H1 (cell line): ENCODE measurements around the gene INF2. TPM values are rescaled to one million over a fixed set of nuclear protein-coding genes. Genes with fewer than 3 reads are reported as not detected.

Source experiments
- CTCF ChIA-PET: fragments of 300-600 bp; sonication (Branson Sonifier 250); formaldehyde crosslinking; loops from one replicate; lab custom pipeline; 2021; ENCODE audit not compliant: partially characterized antibody; lab: Charles Lee
- POLR2A ChIA-PET: fragments of 300-600 bp; sonication (Branson Sonifier 250); formaldehyde crosslinking; loops from one replicate; lab custom pipeline; 2021; ENCODE audit warnings: inconsistent platforms; ENCODE audit not compliant: partially characterized antibody; lab: Charles Lee
- DNase-seq, 2 experiments: peaks; one replicate each; pipeline versions ENCODE4 v3.0.0 to v3.0.0-alpha.2; 2010 to 2022; ENCODE audit warnings: low spot score in 2 of 2, low read depth in 1 of 2, mixed read lengths in 1 of 2
- FAIRE-seq: peaks from 2 replicates; lab custom pipeline; 2011; peaks lifted over from hg19 to GRCh38; lab: Jason Lieb, UNC
- H2AFZ ChIP-seq: 2 replicates; pipeline ENCODE4 v1.8.1; 2012; ENCODE audit warnings: low read length, inconsistent platforms
- H2AK5ac ChIP-seq: 2 replicates; pipeline ENCODE4 v1.6.1; 2013; ENCODE audit warnings: low read depth, low read length
- H2BK120ac ChIP-seq: replicated peaks from 2 replicates; pipeline ENCODE3; 2013; ENCODE audit warnings: low read depth, low read length, inconsistent platforms
- H2BK12ac ChIP-seq: 2 replicates; pipeline ENCODE4 v1.6.1; 2013; ENCODE audit warnings: low read depth, low read length
- H2BK15ac ChIP-seq: 2 replicates; pipeline ENCODE4 v1.6.1; 2013; ENCODE audit warnings: low read length
- H2BK20ac ChIP-seq: 2 replicates; pipeline ENCODE4 v1.6.1; 2013; ENCODE audit warnings: low read length
- H2BK5ac ChIP-seq: 2 replicates; pipeline ENCODE4 v1.6.1; 2013; ENCODE audit warnings: low read depth, low read length
- H3K14ac ChIP-seq: 2 replicates; pipeline ENCODE4 v1.6.1; 2013; ENCODE audit warnings: inconsistent platforms; ENCODE audit not compliant: insufficient read length
- H3K18ac ChIP-seq: 2 replicates; pipeline ENCODE4 v1.6.1; 2013; ENCODE audit warnings: low read length; ENCODE audit errors: extremely low read depth
- H3K23ac ChIP-seq: 2 replicates; pipeline ENCODE4 v1.6.1; 2013; ENCODE audit warnings: inconsistent platforms; ENCODE audit not compliant: insufficient read length
- H3K23me2 ChIP-seq: 2 replicates; pipeline ENCODE4 v1.6.1; 2013; ENCODE audit warnings: low read depth, low read length
- H3K27ac ChIP-seq: 2 replicates; pipeline ENCODE4 v1.6.1; 2011; ENCODE audit warnings: low read depth, low read length, inconsistent platforms
- H3K27me3 ChIP-seq, 4 experiments: replicated peaks in 1 of 4; 1 replicate in 1 of 4; 2 replicates in 3 of 4; pipeline versions ENCODE4 v1.6.1 to v1.8.1; 2011 to 2013; ENCODE audit warnings: low read length in 3 of 4, mild to moderate bottlenecking in 3 of 4, inconsistent platforms in 2 of 4, mixed read lengths in 2 of 4, moderate library complexity in 1 of 4; ENCODE audit not compliant: control insufficient read depth in 3 of 4, insufficient read depth in 3 of 4; ENCODE audit errors: extremely low read depth in 1 of 4
- H3K36me3 ChIP-seq, 4 experiments: 2 replicates each; pipeline versions ENCODE4 v1.6.1 to v1.8.1; 2011 to 2013; ENCODE audit warnings: mild to moderate bottlenecking in 4 of 4, low read length in 3 of 4, moderate library complexity in 2 of 4, control low read depth in 1 of 4, inconsistent platforms in 1 of 4; ENCODE audit not compliant: insufficient read depth in 4 of 4, control insufficient read depth in 2 of 4
- H3K4ac ChIP-seq: replicated peaks from 2 replicates; pipeline ENCODE3; 2013; ENCODE audit warnings: low read length, low read depth, mixed read lengths, inconsistent platforms; ENCODE audit not compliant: insufficient read length
- H3K4me1 ChIP-seq, 4 experiments: replicated peaks in 1 of 4; 1 replicate in 1 of 4; 2 replicates in 3 of 4; pipeline versions ENCODE4 v1.6.1 to v1.8.1; 2011 to 2013; ENCODE audit warnings: low read length in 3 of 4, inconsistent platforms in 2 of 4, mixed read lengths in 1 of 4; ENCODE audit not compliant: insufficient read depth in 4 of 4, control insufficient read depth in 3 of 4
- H3K4me2 ChIP-seq, 2 experiments: 2 replicates each; pipeline versions ENCODE4 v1.6.1 to v1.8.1; 2011 to 2013; ENCODE audit warnings: low read depth in 2 of 2, low read length in 2 of 2, control low read depth in 1 of 2, inconsistent platforms in 1 of 2, mild to moderate bottlenecking in 1 of 2; ENCODE audit not compliant: insufficient read depth in 1 of 2
- H3K4me3 ChIP-seq, 4 experiments: fragments of 200-600, 300-600 bp in 1 of 4; sonication (generic), shearing (Covaris generic), sonication (Bioruptor Twin) in 1 of 4; 2 replicates each; pipeline versions ENCODE4 v1.5.1 to v1.8.1; 2011 to 2016; ENCODE audit warnings: low read length in 4 of 4, low read depth in 3 of 4, control low read depth in 2 of 4, inconsistent platforms in 2 of 4, mild to moderate bottlenecking in 2 of 4, mixed read lengths in 1 of 4, moderate library complexity in 1 of 4; ENCODE audit not compliant: insufficient read depth in 2 of 4; ENCODE audit errors: extremely low read depth in 1 of 4
- H3K56ac ChIP-seq: replicated peaks from 2 replicates; pipeline ENCODE3; 2013; ENCODE audit warnings: low read depth, mild to moderate bottlenecking, mixed read lengths, low read length, inconsistent platforms; ENCODE audit not compliant: insufficient read length
- H3K79me1 ChIP-seq: 2 replicates; pipeline ENCODE4 v1.6.1; 2013; ENCODE audit warnings: low read depth, low read length, control low read depth
- H3K79me2 ChIP-seq, 2 experiments: 2 replicates each; pipeline versions ENCODE4 v1.6.1 to v1.8.1; 2012 to 2013; ENCODE audit warnings: low read length in 2 of 2, mild to moderate bottlenecking in 2 of 2, inconsistent platforms in 1 of 2; ENCODE audit not compliant: insufficient read depth in 2 of 2, control insufficient read depth in 1 of 2
- H3K9ac ChIP-seq, 4 experiments: replicated peaks in 1 of 4; 1 replicate in 1 of 4; 2 replicates in 3 of 4; pipeline versions ENCODE4 v1.6.1 to v1.8.1; 2011 to 2013; ENCODE audit warnings: low read depth in 3 of 4, low read length in 3 of 4, control low read depth in 2 of 4, mild to moderate bottlenecking in 2 of 4, moderate library complexity in 2 of 4, inconsistent platforms in 1 of 4; ENCODE audit errors: extremely low read depth in 1 of 4
- H3K9me3 ChIP-seq, 2 experiments: 2 replicates each; pipeline versions ENCODE4 v1.6.1 to v1.8.1; 2012 to 2013; ENCODE audit warnings: mild to moderate bottlenecking in 2 of 2, moderate library complexity in 2 of 2, control low read depth in 1 of 2, inconsistent platforms in 1 of 2, low read depth in 1 of 2, low read length in 1 of 2, mixed read lengths in 1 of 2; ENCODE audit not compliant: insufficient read depth in 2 of 2
- H4K20me1 ChIP-seq, 2 experiments: replicated peaks in 1 of 2; 2 replicates each; pipeline versions ENCODE3 to v1.8.1; 2011 to 2013; ENCODE audit warnings: inconsistent platforms in 2 of 2, low read length in 2 of 2, mild to moderate bottlenecking in 1 of 2; ENCODE audit not compliant: insufficient read depth in 2 of 2, control insufficient read depth in 1 of 2
- H4K5ac ChIP-seq: 2 replicates; pipeline ENCODE4 v1.6.1; 2013; ENCODE audit warnings: low read length, low read depth, mixed read lengths, inconsistent platforms; ENCODE audit not compliant: insufficient read length
- H4K8ac ChIP-seq: 2 replicates; pipeline ENCODE4 v1.8.0; 2013; ENCODE audit warnings: mild to moderate bottlenecking, moderate library complexity, low read length, inconsistent platforms; ENCODE audit not compliant: insufficient read depth; ENCODE audit errors: extremely low read depth
- H4K91ac ChIP-seq: replicated peaks from 2 replicates; pipeline ENCODE3; 2013; ENCODE audit warnings: low read length, mixed read lengths, inconsistent platforms; ENCODE audit not compliant: insufficient read length
- NANOG ChIP-seq: IDR thresholded peaks from 2 replicates; pipeline ENCODE4 v1.6.1; 2011; ENCODE audit warnings: low read length, low read depth, mild to moderate bottlenecking, inconsistent platforms; ENCODE audit not compliant: insufficient read depth, poor library complexity, severe bottlenecking
- RBBP5 ChIP-seq: IDR thresholded peaks from 2 replicates; pipeline ENCODE4 v1.7.1; 2012; ENCODE audit warnings: low read depth, mild to moderate bottlenecking, inconsistent platforms, low read length, moderate library complexity, borderline replicate concordance
- SIX5 ChIP-seq: IDR thresholded peaks from 2 replicates; pipeline ENCODE4 v1.6.1; 2011; ENCODE audit warnings: mild to moderate bottlenecking, low read depth, low read length
- WGBS, 2 experiments: shearing (Covaris generic) in 1 of 2; methylation state at CpG; one replicate each; pipeline versions ENCODE4 v1.1.6 to v1.1.7; 2013 to 2015; ENCODE audit warnings: low lambda C conversion rate in 2 of 2, mixed read lengths in 2 of 2, inconsistent platforms in 1 of 2, low coverage in 1 of 2, missing lambda C conversion rate in 1 of 2; ENCODE audit not compliant: insufficient replicate concordance in 2 of 2, insufficient coverage in 1 of 2, insufficient read length in 1 of 2; ENCODE audit errors: extremely low coverage in 1 of 2, missing lambda C conversion rate in 1 of 2; 5-methylcytosine and 5-hydroxymethylcytosine counted together
- polyA plus RNA-seq, 7 experiments: library from polyadenylated mRNA; depleted of rRNA in 3 of 7; stranded (reverse) in 5 of 7; unstranded in 2 of 7; fragments of >200 nt in 5 of 7; fragments of 200-250 nt in 2 of 7; gene quantifications; 1 replicate in 5 of 7; 2 replicates in 1 of 7; 4 replicates in 1 of 7; pipeline versions ENCODE4 v1.2.1 to v1.2.3, GENCODE V29; 2011 to 2013; ENCODE audit warnings: missing spikeins in 2 of 7, mixed read lengths in 2 of 7
- total RNA-seq: library from RNA; stranded (reverse); fragmentation: NEBNext Ultra II Directional; extraction: Animal tissue kit (Norgen Biotek cat#: 25700); gene quantifications from 2 replicates; pipeline ENCODE4 v1.2.1, GENCODE V29; 2021

The INF2 gene
- total and polyA plus RNA-seq, 2 of the 8 experiments (the other 6 are each of a cell fraction or from before 2014, with no cell fraction given): 29.1 to 59.5 TPM

DNA sequence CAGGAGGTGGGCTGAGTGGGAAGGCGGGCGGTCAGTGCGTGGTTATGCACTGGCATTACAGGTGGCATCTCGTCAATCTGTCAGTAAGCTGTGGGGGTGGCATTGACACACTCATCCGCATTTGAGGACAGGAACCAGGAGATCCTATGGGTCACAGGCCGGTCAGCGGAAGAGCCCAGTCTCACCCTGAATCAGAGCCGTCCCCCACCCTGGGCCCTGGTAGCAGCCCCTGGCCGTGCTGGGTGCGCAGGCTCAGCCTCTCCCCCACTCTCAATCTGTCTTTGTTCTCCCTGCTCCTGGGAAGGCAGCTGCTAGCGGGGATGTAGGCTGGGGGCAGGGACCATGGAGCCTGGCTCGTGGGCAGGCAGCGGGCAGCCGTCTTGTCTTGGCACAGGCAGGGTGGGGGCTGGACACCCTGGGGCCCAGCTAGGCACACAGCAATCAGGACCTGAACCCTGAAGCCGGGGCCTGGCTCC is 5.1 kb downstream of the INF2 start:
- peaks cover 21% of the 10 kb centered on the region for H3K79me1 ChIP-seq
- no peak overlapping the region for H2AFZ ChIP-seq
- peaks cover 0 to 31% of the 10 kb centered on the region in 2 experiments; a peak in 2 of 4 replicates for H3K79me2 ChIP-seq
- H3K27ac ChIP-seq: no peak overlapping the region
- H4K20me1 ChIP-seq: peaks cover 4 to 51% of the 10 kb centered on the region in 2 experiments
- no peaks in the 10 kb centered on the region; a peak in 1 of 7 replicates for H3K27me3 ChIP-seq
- no peak overlapping the region for H3K14ac ChIP-seq
- peaks cover 0 to 4% (median 0%) of the 10 kb centered on the region in 4 experiments; a peak in 1 of 8 replicates for H3K36me3 ChIP-seq
- no peak overlapping the region for H3K56ac ChIP-seq
- DNase-seq (no peak), FAIRE-seq (no peak)
- H3K23me2 ChIP-seq: peaks cover 8% of the 10 kb centered on the region; the same call in 1 of the 2 replicates
- peak overlapping the region; percentile 48 for H3K4ac ChIP-seq
- H4K8ac ChIP-seq: no peak overlapping the region; the same call in 1 of the 2 replicates
- WGBS, 2 experiments: 88% methylated on average over 15 of the region's 15 CpGs; no CpG with 5 or more reads in 1 of the 2 experiments
- no peak overlapping the region; a peak in 1 of 4 replicates for H3K4me2 ChIP-seq
- no peak overlapping the region for H4K91ac ChIP-seq
- ChIA-PET POLR2A (interaction anchor here (1.0 to 6.6 kb wide), 4 partner anchors 9 to 29 kb away, joined by 3 to 71 read pairs (median 5); no protein-coding TSS in a partner anchor), CTCF (interaction anchor here (1.0 to 9.1 kb wide), 10 partner anchors 10 to 58 kb away, joined by 3 to 70 read pairs (median 4); partner anchors contain the start of gene SIVA1)
- peak overlapping the region; percentile 48; the same call in 1 of the 2 replicates for H3K18ac ChIP-seq
- H4K5ac ChIP-seq: no peak overlapping the region
- peak overlapping the region; percentile 50; the same call in 1 of the 2 replicates for H2BK12ac ChIP-seq
- H2BK5ac ChIP-seq: peak overlapping the region; percentile 83; the same call in 1 of the 2 replicates
- H2BK120ac ChIP-seq: no peak overlapping the region
- H2AK5ac ChIP-seq: 0 out of 2 replicates have a peak overlapping the region, but pooled peaks have one; percentile 75
- no peak overlapping the region for H2BK15ac ChIP-seq
- no peaks in the 10 kb centered on the region for H3K9me3 ChIP-seq
- no peak overlapping the region for H3K4me3 ChIP-seq
- no peak overlapping the region for H2BK20ac ChIP-seq
- no peak for TF ChIP-seq RBBP5
- no peak for TF ChIP-seq NANOG
- no peak for TF ChIP-seq SIX5
- H3K23ac ChIP-seq: no peak overlapping the region
- no peak overlapping the region for H3K9ac ChIP-seq
- peaks cover 0 to 35% (median 28%) of the 10 kb centered on the region in 4 experiments; a peak in 6 of 7 replicates for H3K4me1 ChIP-seq
